ENCODE measurements around the gene LTBP3.

LTBP3 gene

DNA sequence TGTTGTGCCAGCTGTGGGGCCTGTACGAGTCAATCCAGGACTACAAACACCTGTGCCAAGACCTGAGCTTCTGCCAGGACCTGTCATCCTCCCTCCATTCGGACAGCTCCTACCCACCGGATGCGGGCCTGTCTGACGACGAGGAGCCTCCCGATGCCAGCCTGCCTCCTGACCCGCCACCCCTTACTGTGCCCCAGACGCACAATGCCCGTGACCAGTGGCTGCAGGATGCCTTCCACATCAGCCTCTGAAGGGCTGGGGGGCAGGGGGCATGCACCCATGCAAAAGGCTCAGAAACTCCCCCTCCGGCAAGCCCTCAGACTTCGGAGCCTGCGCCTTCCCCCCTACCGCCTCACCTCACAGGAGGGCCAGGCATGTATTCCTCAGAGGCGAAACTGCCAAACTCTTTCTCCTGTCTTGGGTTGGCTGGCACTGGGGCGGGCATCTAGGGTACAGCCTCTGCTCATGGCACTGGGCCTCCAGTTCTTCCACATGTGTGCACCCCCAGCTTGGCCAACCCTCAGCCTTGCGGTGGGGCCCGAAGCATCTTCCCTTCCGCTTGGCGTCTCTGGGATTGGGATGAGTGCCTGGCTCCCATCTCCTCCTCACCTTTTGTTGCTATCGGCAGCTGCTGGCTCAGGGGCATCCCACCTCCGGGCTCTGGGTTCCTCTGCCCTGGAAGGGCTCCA, 15.4 kb upstream of the LTBP3 start:
- H3K27ac ChIP-seq = peak overlapping the region; percentile 84
- no peak for TF ChIP-seq ZFX (IDR thresholded peaks at IDR 0.05)
- TF ChIP-seq, protein P1, sequence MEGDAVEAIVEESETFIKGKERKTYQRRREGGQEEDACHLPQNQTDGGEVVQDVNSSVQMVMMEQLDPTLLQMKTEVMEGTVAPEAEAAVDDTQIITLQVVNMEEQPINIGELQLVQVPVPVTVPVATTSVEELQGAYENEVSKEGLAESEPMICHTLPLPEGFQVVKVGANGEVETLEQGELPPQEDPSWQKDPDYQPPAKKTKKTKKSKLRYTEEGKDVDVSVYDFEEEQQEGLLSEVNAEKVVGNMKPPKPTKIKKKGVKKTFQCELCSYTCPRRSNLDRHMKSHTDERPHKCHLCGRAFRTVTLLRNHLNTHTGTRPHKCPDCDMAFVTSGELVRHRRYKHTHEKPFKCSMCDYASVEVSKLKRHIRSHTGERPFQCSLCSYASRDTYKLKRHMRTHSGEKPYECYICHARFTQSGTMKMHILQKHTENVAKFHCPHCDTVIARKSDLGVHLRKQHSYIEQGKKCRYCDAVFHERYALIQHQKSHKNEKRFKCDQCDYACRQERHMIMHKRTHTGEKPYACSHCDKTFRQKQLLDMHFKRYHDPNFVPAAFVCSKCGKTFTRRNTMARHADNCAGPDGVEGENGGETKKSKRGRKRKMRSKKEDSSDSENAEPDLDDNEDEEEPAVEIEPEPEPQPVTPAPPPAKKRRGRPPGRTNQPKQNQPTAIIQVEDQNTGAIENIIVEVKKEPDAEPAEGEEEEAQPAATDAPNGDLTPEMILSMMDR (conservative IDR thresholded peaks at IDR 0.05) = no peak

DNA sequence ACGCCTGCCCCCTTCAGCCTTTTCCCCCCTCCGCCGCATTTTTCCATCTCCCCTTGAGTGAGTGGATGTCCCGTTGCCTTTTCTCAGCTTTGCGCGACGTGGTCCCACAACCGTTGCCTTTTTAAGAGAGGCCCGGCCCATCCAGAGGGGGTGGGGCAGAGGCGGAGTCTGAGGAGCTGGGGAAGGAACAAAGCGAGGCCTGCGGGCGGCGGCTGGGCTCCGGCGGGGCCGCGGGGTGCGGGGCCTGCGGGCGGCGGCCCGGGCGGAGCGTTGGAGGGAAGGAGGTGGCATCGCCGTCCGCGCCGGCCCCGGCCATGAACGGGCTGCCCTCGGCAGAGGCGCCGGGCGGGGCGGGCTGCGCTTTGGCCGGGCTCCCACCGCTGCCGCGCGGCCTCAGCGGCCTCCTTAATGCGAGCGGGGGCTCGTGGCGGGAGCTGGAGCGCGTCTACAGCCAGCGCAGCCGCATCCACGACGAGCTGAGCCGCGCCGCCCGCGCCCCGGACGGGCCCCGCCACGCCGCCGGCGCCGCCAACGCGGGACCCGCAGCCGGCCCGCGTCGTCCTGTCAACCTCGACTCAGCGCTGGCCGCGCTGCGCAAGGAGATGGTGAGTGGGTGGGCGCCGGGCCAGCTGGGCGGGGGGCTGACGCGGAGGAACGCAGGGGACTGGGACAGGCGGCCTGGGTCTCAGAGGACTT, 14.3 kb upstream of the LTBP3 start, which contains the start of gene FAM89B:
Gene FAM89B (plus strand): TSS at position 183 of the 696 bp plus-strand sequence. CDS start 132 bp downstream, at position 315.
- TF ChIP-seq, protein P1 (conservative IDR thresholded peaks at IDR 0.05) = no peak
- TF ChIP-seq ZFX (IDR thresholded peaks at IDR 0.05) = peak; percentile 84; the same call in 1 of the 2 replicates
- peak within 1 kb of the TSS; percentile 84 for H3K27ac ChIP-seq

DNA sequence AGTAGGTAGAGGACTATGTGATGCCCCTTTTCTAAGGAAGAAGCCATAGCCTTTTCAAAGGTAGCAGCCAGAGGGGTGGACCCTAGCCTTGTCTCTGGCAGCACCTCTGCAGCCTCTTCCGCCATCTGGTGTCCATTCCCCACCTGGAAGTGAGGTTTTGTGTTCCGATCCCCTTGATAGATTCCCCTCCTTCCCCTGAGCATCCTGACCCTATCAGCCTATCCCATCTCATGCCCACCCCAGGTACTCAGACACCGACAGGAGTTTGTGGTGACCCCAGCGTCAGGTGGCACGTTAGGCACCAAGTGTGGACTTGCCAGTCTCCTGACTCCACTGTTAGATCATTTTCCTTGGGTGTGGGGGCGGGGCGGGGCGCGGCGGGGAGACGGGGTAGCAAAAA, 13.8 kb upstream of the LTBP3 start:
- TF ChIP-seq, protein P1 (conservative IDR thresholded peaks at IDR 0.05) = peak; percentile 47
- TF ChIP-seq ZFX (IDR thresholded peaks at IDR 0.05) = no peak
- H3K27ac ChIP-seq = peak overlapping the region; percentile 84

DNA sequence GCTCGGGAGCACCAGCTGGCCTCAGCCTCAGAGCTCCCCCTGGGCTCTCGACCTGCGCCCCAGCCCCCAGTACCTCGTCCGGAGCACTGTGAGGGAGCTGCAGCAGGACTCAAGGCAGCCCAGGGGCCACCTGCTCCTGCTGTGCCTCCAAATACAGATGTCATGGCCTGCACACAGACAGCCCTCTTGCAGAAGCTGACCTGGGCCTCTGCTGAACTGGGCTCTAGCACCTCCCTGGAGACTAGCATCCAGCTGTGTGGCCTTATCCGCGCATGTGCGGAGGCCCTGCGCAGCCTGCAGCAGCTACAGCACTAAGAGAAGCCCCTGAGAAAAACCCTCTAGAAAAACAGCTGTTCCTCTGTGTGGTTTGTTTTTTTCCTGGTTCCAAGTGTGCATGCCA, 13.3 kb upstream of the LTBP3 start:
- H3K27ac ChIP-seq = peak overlapping the region; percentile 84
- TF ChIP-seq, protein P1 (conservative IDR thresholded peaks at IDR 0.05) = no peak
- no peak for TF ChIP-seq ZFX (IDR thresholded peaks at IDR 0.05)

DNA sequence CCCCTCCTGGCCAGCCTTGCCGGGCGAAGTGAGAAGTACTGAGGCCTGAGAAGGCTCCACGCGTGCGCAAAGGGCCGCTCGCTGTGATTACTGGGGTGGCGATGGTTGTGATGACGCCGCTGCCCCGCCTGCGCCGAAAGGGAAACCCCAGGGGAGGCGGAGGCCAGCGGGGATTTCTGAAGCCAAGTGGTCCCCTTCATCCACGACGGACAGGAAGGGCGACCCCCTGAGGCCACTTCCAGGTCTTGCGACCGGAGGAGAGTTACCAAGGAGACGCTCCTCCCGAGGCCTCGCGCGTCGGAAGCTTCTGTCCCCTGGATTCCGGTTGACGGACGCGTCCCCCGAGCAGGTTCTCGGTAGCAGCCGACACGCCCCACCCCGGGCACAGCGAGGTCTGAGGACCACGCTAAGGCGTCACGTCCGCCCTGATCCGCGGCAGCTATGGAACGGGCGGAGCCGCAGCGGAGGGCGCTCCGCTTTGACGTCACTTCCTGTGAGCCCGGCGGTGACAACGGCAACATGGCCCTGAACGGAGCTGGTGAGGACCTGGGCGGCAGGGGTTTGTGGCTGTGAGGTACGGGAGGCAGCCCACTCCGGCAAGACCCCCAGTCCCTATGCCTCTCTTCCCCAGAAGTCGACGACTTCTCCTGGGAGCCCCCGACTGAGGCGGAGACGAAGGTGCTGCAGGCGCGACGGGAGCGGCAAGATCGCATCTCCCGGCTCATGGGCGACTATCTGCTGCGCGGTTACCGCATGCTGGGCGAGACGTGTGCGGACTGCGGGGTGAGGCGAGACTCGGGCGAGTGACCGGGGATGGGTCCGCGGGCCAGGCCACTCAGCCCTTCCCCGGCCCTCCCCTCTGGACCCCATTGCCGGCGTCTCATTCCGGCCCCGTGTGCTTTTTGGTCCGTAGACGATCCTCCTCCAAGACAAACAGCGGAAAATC, 12.1 kb upstream of the LTBP3 start, which contains the start of gene ZNRD2:
Gene ZNRD2 (plus strand): TSS at position 505 of the 946 bp plus-strand sequence. CDS start 15 bp downstream, at position 520.
- H3K27ac ChIP-seq = peak within 1 kb of the TSS; percentile 84
- TF ChIP-seq, protein P1 (conservative IDR thresholded peaks at IDR 0.05) = peak; percentile 75
- 0 out of 2 replicates have a peak, but pooled peaks have one; percentile 46 for TF ChIP-seq ZFX (IDR thresholded peaks at IDR 0.05)

DNA sequence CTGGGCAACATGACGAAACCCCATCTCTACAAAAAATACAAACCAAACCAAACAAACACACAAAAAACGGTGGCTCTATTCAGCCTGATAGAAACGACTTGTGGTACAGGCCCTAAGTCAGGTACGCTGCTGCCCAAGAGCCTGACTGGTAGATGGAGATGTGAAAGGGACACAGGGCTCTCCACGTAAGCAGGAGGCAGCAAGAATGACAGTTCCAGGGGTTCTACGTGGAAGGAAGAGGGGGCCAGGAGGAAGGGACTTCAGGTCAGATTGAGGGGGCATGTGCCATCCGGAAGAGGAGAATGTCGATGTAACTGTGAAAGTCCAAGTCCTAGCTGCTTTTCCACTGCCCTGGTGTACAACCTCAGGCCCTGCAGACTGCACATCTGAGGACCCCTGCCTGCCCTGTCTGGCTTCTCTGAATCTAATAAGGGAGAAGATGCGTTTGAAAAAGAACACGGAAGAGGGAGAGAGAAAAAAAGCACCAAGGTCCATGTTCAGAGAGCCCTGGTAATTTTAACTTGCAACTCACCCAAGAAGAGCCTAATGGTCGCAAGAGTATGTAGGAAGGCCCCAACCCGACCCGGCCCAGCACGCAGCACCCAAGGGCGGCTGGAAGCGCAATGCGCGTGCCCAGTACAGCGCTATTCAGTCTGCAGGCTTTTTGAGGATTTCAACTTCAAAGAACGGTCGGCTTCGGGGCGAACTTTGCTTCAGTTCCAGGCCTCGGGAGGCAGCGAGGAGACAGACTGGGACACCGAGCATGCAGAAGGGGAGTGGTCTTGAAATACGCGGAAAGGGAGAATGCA, 11.2 kb upstream of the LTBP3 start:
- TF ChIP-seq, protein P1 (conservative IDR thresholded peaks at IDR 0.05) = no peak
- peak; percentile 67; the same call in 1 of the 2 replicates for TF ChIP-seq ZFX (IDR thresholded peaks at IDR 0.05)
- peak overlapping the region; percentile 84 for H3K27ac ChIP-seq

Data from C4-2B (cell line).